ENCODE results near the gene COMMD9. TPM values are rescaled to one million over a fixed set of nuclear protein-coding genes. Genes with fewer than 3 reads are reported as not detected.

Gene COMMD9
- polyA plus RNA-seq, 1 of the 3 experiments (the other 2 are of a cell fraction) = 44.2 TPM

- CTCF ChIA-PET = interaction anchor here (1.3 to 2.2 kb wide), 2 partner anchors 15 to 416 kb away, joined by 4 to 7 read pairs; no protein-coding TSS in a partner anchor
- Histone ChIP-seq H2AFZ (ENCODE audit: low read depth) (no peak overlapping the region), H3K9me2 (no peaks in the 10 kb centered on the region), H3K4me1 (ENCODE audit: control insufficient read depth in 1 of 2, insufficient read depth in 2 of 2, low read depth in 1 of 2, low read length in 1 of 2) (peaks cover 0 to 4% of the 10 kb centered on the region in 2 experiments; a peak in 1 of 4 replicates), H3K79me2 (ENCODE audit: insufficient read depth) (no peaks in the 10 kb centered on the region), H3K4me2 (no peak overlapping the region), H3K4me3 (ENCODE audit: low read depth in 2 of 2, low read length in 1 of 2) (no peak overlapping the region), H4K20me1 (ENCODE audit: insufficient read depth) (no peaks in the 10 kb centered on the region), H3K36me3 (replicated peaks in 1 of 2; ENCODE audit: control insufficient read depth in 1 of 2, insufficient read depth in 2 of 2, low read length in 1 of 2) (no peaks in the 10 kb centered on the region), H3K9ac (no peak overlapping the region), H3K27ac (ENCODE audit: low read depth in 2 of 2, low read length in 1 of 2) (no peak overlapping the region), H3K9me3 (no peaks in the 10 kb centered on the region), H3K27me3 (ENCODE audit: insufficient read depth) (no peaks in the 10 kb centered on the region), H3F3A (replicated peaks; ENCODE audit: insufficient read depth) (no peaks in the 10 kb centered on the region)
- no peak for DNase-seq
- TF ChIP-seq SIN3A (IDR thresholded peaks at IDR 0.05; ENCODE audit: borderline replicate concordance, low read depth, low read length) (no peak), GABPA (IDR thresholded peaks at IDR 0.05; ENCODE audit: low read depth) (no peak), NRF1 (IDR thresholded peaks at IDR 0.05; ENCODE audit: low read depth, low read length) (no peak), YY1 (IDR thresholded peaks at IDR 0.05; ENCODE audit: low read depth) (no peak), NFIC (IDR thresholded peaks at IDR 0.05; ENCODE audit: borderline replicate concordance) (no peak), TEAD4 (IDR thresholded peaks at IDR 0.05; ENCODE audit: borderline replicate concordance, insufficient read depth) (no peak), MEF2A (IDR thresholded peaks at IDR 0.05; ENCODE audit: borderline replicate concordance, low read depth) (no peak), RCOR1 (IDR thresholded peaks at IDR 0.05; ENCODE audit: low read length) (no peak), EP300 (IDR thresholded peaks at IDR 0.05; ENCODE audit: borderline replicate concordance in 1 of 2, low read depth in 1 of 2, low read length in 1 of 2) (no peak), TAF1 (IDR thresholded peaks at IDR 0.05; ENCODE audit: borderline replicate concordance, low read depth, low read length) (no peak), RAD21 (IDR thresholded peaks at IDR 0.05; ENCODE audit: low read length) (no peak)
- TF ChIP-seq, protein P1, sequence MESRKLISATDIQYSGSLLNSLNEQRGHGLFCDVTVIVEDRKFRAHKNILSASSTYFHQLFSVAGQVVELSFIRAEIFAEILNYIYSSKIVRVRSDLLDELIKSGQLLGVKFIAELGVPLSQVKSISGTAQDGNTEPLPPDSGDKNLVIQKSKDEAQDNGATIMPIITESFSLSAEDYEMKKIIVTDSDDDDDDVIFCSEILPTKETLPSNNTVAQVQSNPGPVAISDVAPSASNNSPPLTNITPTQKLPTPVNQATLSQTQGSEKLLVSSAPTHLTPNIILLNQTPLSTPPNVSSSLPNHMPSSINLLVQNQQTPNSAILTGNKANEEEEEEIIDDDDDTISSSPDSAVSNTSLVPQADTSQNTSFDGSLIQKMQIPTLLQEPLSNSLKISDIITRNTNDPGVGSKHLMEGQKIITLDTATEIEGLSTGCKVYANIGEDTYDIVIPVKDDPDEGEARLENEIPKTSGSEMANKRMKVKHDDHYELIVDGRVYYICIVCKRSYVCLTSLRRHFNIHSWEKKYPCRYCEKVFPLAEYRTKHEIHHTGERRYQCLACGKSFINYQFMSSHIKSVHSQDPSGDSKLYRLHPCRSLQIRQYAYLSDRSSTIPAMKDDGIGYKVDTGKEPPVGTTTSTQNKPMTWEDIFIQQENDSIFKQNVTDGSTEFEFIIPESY (IDR thresholded peaks at IDR 0.05; ENCODE audit: borderline replicate concordance, low read depth) = no peak
- POLR2A ChIA-PET = no interaction called here
Measured at GRCh38 chr11:36238036-36238631, 51.1 kb downstream of the COMMD9 start.

- Histone ChIP-seq H3K4me2 (no peak overlapping the region), H3K4me1 (ENCODE audit: control insufficient read depth in 1 of 2, insufficient read depth in 2 of 2, low read depth in 1 of 2, low read length in 1 of 2) (peaks cover 0 to 4% of the 10 kb centered on the region in 2 experiments; a peak in 1 of 4 replicates), H2AFZ (ENCODE audit: low read depth) (no peak overlapping the region), H3K4me3 (ENCODE audit: low read depth in 2 of 2, low read length in 1 of 2) (no peak overlapping the region), H3K79me2 (ENCODE audit: insufficient read depth) (no peaks in the 10 kb centered on the region), H3K36me3 (replicated peaks in 1 of 2; ENCODE audit: control insufficient read depth in 1 of 2, insufficient read depth in 2 of 2, low read length in 1 of 2) (no peaks in the 10 kb centered on the region), H3K9ac (no peak overlapping the region), H3F3A (replicated peaks; ENCODE audit: insufficient read depth) (no peaks in the 10 kb centered on the region), H3K27me3 (ENCODE audit: insufficient read depth) (no peaks in the 10 kb centered on the region), H3K9me3 (no peaks in the 10 kb centered on the region), H4K20me1 (ENCODE audit: insufficient read depth) (no peaks in the 10 kb centered on the region), H3K9me2 (no peaks in the 10 kb centered on the region), H3K27ac (ENCODE audit: low read depth in 2 of 2, low read length in 1 of 2) (no peak overlapping the region)
- no peak for DNase-seq
- POLR2A ChIA-PET = no interaction called here
- TF ChIP-seq ELF1 (IDR thresholded peaks at IDR 0.05) (no peak), POLR2AphosphoS5 (IDR thresholded peaks at IDR 0.05; ENCODE audit: low read depth, low read length) (no peak), FOSL2 (IDR thresholded peaks at IDR 0.05; ENCODE audit: borderline replicate concordance, low read depth) (no peak), RFX5 (IDR thresholded peaks at IDR 0.05; ENCODE audit: low read length) (no peak), EZH2phosphoT487 (IDR thresholded peaks at IDR 0.05; ENCODE audit: borderline replicate concordance, low read depth) (no peak), FOXM1 (IDR thresholded peaks at IDR 0.05; ENCODE audit: low read depth) (no peak), TEAD4 (IDR thresholded peaks at IDR 0.05; ENCODE audit: borderline replicate concordance, insufficient read depth) (no peak), CHD2 (IDR thresholded peaks at IDR 0.05; ENCODE audit: low read length, partially characterized antibody) (no peak), MEF2A (IDR thresholded peaks at IDR 0.05; ENCODE audit: borderline replicate concordance, low read depth) (no peak)
- TF ChIP-seq, protein P2, sequence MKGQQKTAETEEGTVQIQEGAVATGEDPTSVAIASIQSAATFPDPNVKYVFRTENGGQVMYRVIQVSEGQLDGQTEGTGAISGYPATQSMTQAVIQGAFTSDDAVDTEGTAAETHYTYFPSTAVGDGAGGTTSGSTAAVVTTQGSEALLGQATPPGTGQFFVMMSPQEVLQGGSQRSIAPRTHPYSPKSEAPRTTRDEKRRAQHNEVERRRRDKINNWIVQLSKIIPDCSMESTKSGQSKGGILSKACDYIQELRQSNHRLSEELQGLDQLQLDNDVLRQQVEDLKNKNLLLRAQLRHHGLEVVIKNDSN (IDR thresholded peaks at IDR 0.05; ENCODE audit: borderline replicate concordance, low read depth) = no peak
- TF ChIP-seq, protein P3, sequence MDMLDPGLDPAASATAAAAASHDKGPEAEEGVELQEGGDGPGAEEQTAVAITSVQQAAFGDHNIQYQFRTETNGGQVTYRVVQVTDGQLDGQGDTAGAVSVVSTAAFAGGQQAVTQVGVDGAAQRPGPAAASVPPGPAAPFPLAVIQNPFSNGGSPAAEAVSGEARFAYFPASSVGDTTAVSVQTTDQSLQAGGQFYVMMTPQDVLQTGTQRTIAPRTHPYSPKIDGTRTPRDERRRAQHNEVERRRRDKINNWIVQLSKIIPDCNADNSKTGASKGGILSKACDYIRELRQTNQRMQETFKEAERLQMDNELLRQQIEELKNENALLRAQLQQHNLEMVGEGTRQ (IDR thresholded peaks at IDR 0.05; ENCODE audit: borderline replicate concordance, low read depth, low read length) = no peak
- TF ChIP-seq, protein P4, sequence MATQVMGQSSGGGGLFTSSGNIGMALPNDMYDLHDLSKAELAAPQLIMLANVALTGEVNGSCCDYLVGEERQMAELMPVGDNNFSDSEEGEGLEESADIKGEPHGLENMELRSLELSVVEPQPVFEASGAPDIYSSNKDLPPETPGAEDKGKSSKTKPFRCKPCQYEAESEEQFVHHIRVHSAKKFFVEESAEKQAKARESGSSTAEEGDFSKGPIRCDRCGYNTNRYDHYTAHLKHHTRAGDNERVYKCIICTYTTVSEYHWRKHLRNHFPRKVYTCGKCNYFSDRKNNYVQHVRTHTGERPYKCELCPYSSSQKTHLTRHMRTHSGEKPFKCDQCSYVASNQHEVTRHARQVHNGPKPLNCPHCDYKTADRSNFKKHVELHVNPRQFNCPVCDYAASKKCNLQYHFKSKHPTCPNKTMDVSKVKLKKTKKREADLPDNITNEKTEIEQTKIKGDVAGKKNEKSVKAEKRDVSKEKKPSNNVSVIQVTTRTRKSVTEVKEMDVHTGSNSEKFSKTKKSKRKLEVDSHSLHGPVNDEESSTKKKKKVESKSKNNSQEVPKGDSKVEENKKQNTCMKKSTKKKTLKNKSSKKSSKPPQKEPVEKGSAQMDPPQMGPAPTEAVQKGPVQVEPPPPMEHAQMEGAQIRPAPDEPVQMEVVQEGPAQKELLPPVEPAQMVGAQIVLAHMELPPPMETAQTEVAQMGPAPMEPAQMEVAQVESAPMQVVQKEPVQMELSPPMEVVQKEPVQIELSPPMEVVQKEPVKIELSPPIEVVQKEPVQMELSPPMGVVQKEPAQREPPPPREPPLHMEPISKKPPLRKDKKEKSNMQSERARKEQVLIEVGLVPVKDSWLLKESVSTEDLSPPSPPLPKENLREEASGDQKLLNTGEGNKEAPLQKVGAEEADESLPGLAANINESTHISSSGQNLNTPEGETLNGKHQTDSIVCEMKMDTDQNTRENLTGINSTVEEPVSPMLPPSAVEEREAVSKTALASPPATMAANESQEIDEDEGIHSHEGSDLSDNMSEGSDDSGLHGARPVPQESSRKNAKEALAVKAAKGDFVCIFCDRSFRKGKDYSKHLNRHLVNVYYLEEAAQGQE (IDR thresholded peaks at IDR 0.05; ENCODE audit: low read depth, low read length) = no peak
- CTCF ChIA-PET = interaction anchor here (1.3 to 2.3 kb wide), 3 partner anchors 16 to 416 kb away, joined by 4 to 7 read pairs (median 5); no protein-coding TSS in a partner anchor
Measured at GRCh38 chr11:36237391-36237790, 51.8 kb downstream of the COMMD9 start.
